H9 (cell line): ENCODE data around the gene CTNNA3. TPM values are rescaled to one million over a fixed set of nuclear protein-coding genes. Genes with fewer than 3 reads are reported as not detected.

ENCODE experiments used
- DNase-seq: peaks from one replicate; pipeline ENCODE4 v3.0.0-alpha.2; 2017
- H2AFZ ChIP-seq: one replicate; pipeline ENCODE4 v1.6.1; 2013; ENCODE audit warnings: mild to moderate bottlenecking, low read length, control low read depth, moderate library complexity
- H2AK5ac ChIP-seq: 2 replicates; pipeline ENCODE4 v1.6.1; 2013; ENCODE audit warnings: low read length, control low read depth, mixed read lengths; ENCODE audit not compliant: insufficient read length
- H2BK120ac ChIP-seq: one replicate; pipeline ENCODE4 v1.6.1; 2013; ENCODE audit warnings: low read depth, mild to moderate bottlenecking, low read length, control low read depth, inconsistent platforms; ENCODE audit not compliant: poor library complexity, severe bottlenecking
- H2BK12ac ChIP-seq: 2 replicates; pipeline ENCODE4 v1.6.1; 2013; ENCODE audit warnings: low read length, control low read depth, mixed read lengths, low read depth; ENCODE audit not compliant: insufficient read length
- H2BK15ac ChIP-seq: 2 replicates; pipeline ENCODE4 v1.6.1; 2013; ENCODE audit warnings: low read depth, low read length, control low read depth
- H2BK20ac ChIP-seq: one replicate; pipeline ENCODE4 v1.6.1; 2013; ENCODE audit warnings: low read depth, mild to moderate bottlenecking, low read length, control low read depth, inconsistent platforms; ENCODE audit not compliant: poor library complexity, severe bottlenecking
- H2BK5ac ChIP-seq: 2 replicates; pipeline ENCODE4 v1.6.1; 2013; ENCODE audit warnings: low read length, control low read depth, mixed read lengths; ENCODE audit not compliant: insufficient read length
- H3K14ac ChIP-seq: 2 replicates; pipeline ENCODE4 v1.6.1; 2013; ENCODE audit warnings: low read length, control low read depth; ENCODE audit not compliant: insufficient read depth
- H3K18ac ChIP-seq: 2 replicates; pipeline ENCODE4 v1.6.1; 2013; ENCODE audit warnings: low read depth, mild to moderate bottlenecking, mixed read lengths, low read length, control low read depth; ENCODE audit not compliant: insufficient read length
- H3K23ac ChIP-seq: 2 replicates; pipeline ENCODE4 v1.6.1; 2013; ENCODE audit warnings: low read length, control low read depth, mixed read lengths, low read depth; ENCODE audit not compliant: insufficient read length
- H3K23me2 ChIP-seq: 2 replicates; pipeline ENCODE4 v1.6.1; 2013; ENCODE audit warnings: low read depth, mild to moderate bottlenecking, mixed read lengths, low read length, control low read depth; ENCODE audit not compliant: insufficient read length, poor library complexity, severe bottlenecking
- H3K27ac ChIP-seq: 2 replicates; pipeline ENCODE4 v1.5.1; 2013; ENCODE audit warnings: low read length, control low read depth, mixed read lengths, low read depth; ENCODE audit not compliant: insufficient read length
- H3K27me3 ChIP-seq: 2 replicates; pipeline ENCODE4 v1.6.1; 2013; ENCODE audit warnings: low read length, control low read depth, inconsistent platforms; ENCODE audit not compliant: insufficient read depth
- H3K4ac ChIP-seq: 2 replicates; pipeline ENCODE4 v1.6.1; 2013; ENCODE audit warnings: low read depth, mild to moderate bottlenecking, control low read depth, inconsistent platforms, low read length, moderate library complexity
- H3K4me1 ChIP-seq: 2 replicates; pipeline ENCODE4 v1.6.1; 2013; ENCODE audit warnings: low read length, control low read depth, inconsistent platforms; ENCODE audit not compliant: insufficient read depth
- H3K4me2 ChIP-seq: 2 replicates; pipeline ENCODE4 v1.6.1; 2013; ENCODE audit warnings: low read length, control low read depth, mixed read lengths; ENCODE audit not compliant: insufficient read length, insufficient read depth
- H3K56ac ChIP-seq: 2 replicates; pipeline ENCODE4 v1.6.1; 2013; ENCODE audit warnings: low read depth, mild to moderate bottlenecking, mixed read lengths, low read length, control low read depth; ENCODE audit not compliant: insufficient read length
- H3K79me1 ChIP-seq: 2 replicates; pipeline ENCODE4 v1.6.1; 2013; ENCODE audit warnings: low read depth, mild to moderate bottlenecking, moderate library complexity, low read length, control low read depth, inconsistent platforms; ENCODE audit not compliant: insufficient read depth, poor library complexity, severe bottlenecking
- H3K79me2 ChIP-seq: 2 replicates; pipeline ENCODE4 v1.6.1; 2013; ENCODE audit warnings: low read length, control low read depth, inconsistent platforms; ENCODE audit not compliant: insufficient read depth
- H3K9ac ChIP-seq: 2 replicates; pipeline ENCODE4 v1.6.1; 2013; ENCODE audit warnings: low read length, control low read depth, mixed read lengths; ENCODE audit not compliant: insufficient read length; ENCODE audit errors: extremely low read depth
- H3K9me3 ChIP-seq: one replicate; pipeline ENCODE4 v1.6.1; 2013; ENCODE audit warnings: low read depth, low read length, inconsistent platforms; ENCODE audit not compliant: control insufficient read depth
- H3T11ph ChIP-seq: one replicate; pipeline ENCODE4 v1.6.1; 2013; ENCODE audit warnings: mild to moderate bottlenecking, low read length, control low read depth, inconsistent platforms
- H4K20me1 ChIP-seq: one replicate; pipeline ENCODE4 v1.6.1; 2013; ENCODE audit not compliant: control insufficient read depth, insufficient read length, insufficient read depth
- H4K5ac ChIP-seq: 2 replicates; pipeline ENCODE4 v1.6.1; 2013; ENCODE audit warnings: low read depth, mild to moderate bottlenecking, mixed read lengths, low read length, control low read depth; ENCODE audit not compliant: insufficient read length
- H4K8ac ChIP-seq: replicated peaks from 2 replicates; pipeline ENCODE4 v1.6.1; 2013; ENCODE audit warnings: low read length, control low read depth, mixed read lengths, low read depth; ENCODE audit not compliant: insufficient read length
- H4K91ac ChIP-seq: 2 replicates; pipeline ENCODE4 v1.6.1; 2013; ENCODE audit warnings: low read depth, mild to moderate bottlenecking, moderate library complexity, mixed read lengths, low read length, control low read depth; ENCODE audit not compliant: insufficient read length
- H3K27ac Mint-ChIP-seq, 3 experiments: 2 replicates in 2 of 3; 3 replicates in 1 of 3; pipeline ENCODE4 v1.8.0; 2020 to 2021; ENCODE audit warnings: mixed read lengths in 3 of 3, mild to moderate bottlenecking in 1 of 3, moderate library complexity in 1 of 3
- H3K27me3 Mint-ChIP-seq: 2 replicates; pipeline ENCODE4 v1.8.0; 2021; ENCODE audit warnings: low read depth, mild to moderate bottlenecking, moderate library complexity, mixed read lengths
- H3K36me3 Mint-ChIP-seq, 3 experiments: 2 replicates in 2 of 3; 3 replicates in 1 of 3; pipeline ENCODE4 v1.8.0; 2020 to 2021; ENCODE audit warnings: low read depth in 3 of 3, mixed read lengths in 3 of 3; ENCODE audit not compliant: insufficient read depth in 1 of 3
- H3K4me1 Mint-ChIP-seq, 2 experiments: 2 replicates each; pipeline ENCODE4 v1.8.0; 2020; ENCODE audit warnings: mixed read lengths in 2 of 2
- H3K4me3 Mint-ChIP-seq, 2 experiments: 2 replicates in 1 of 2; 3 replicates in 1 of 2; pipeline ENCODE4 v1.8.0; 2020 to 2021; ENCODE audit warnings: mild to moderate bottlenecking in 2 of 2, mixed read lengths in 2 of 2, moderate library complexity in 1 of 2
- H3K9me3 Mint-ChIP-seq, 2 experiments: 2 replicates in 1 of 2; 3 replicates in 1 of 2; pipeline ENCODE4 v1.8.0; 2020; ENCODE audit warnings: mild to moderate bottlenecking in 2 of 2, mixed read lengths in 2 of 2, moderate library complexity in 1 of 2
- CTCF ChIP-seq: fragments of 200-600 bp; sonication (generic); conservative IDR thresholded peaks from 3 replicates; pipeline ENCODE4 v1.8.0; 2021; ENCODE audit warnings: antibody characterized with exemption, mild to moderate bottlenecking
- WGBS: extraction: QIAGEN DNeasy Blood & Tissue Kit; methylation state at CpG from one replicate; pipeline ENCODE4 v1.1.7; 2013; ENCODE audit warnings: missing lambda C conversion rate, low lambda C conversion rate, mixed read lengths; ENCODE audit not compliant: insufficient read length; ENCODE audit errors: extremely low coverage; 5-methylcytosine and 5-hydroxymethylcytosine counted together
- total RNA-seq: library from RNA; stranded (reverse); gene quantifications from 2 replicates; pipeline ENCODE4 v1.2.1, GENCODE V29; 2021

The CTNNA3 gene
- total RNA-seq, 1 experiment from 2014 or later, result 3.3 TPM

- whole genome bisulfite sequencing, result no CpG with 5 or more reads among the region's 2 CpGs
- H3K18ac ChIP-seq, result no peak overlapping the region
- H3K23me2 ChIP-seq, result no peaks in the 10 kb centered on the region
Observed at GRCh38 chr10:66737241-66737640, 958.8 kb downstream of the CTNNA3 start.

More at GRCh38 chr10:66737241-66737640, 958.8 kb downstream of the CTNNA3 start:
- Histone ChIP-seq H2BK20ac (no peak overlapping the region), H3K14ac (no peak overlapping the region), H3K23ac (no peak overlapping the region), H3K4me1 (no peaks in the 10 kb centered on the region), H3K4me2 (no peak overlapping the region), H2BK120ac (no peak overlapping the region), H2BK15ac (no peak overlapping the region), H4K20me1 (no peaks in the 10 kb centered on the region), H4K91ac (no peak overlapping the region), H2AFZ (no peak overlapping the region), H3T11ph (no peak overlapping the region), H3K79me1 (no peaks in the 10 kb centered on the region), H3K56ac (no peak overlapping the region), H2BK5ac (no peak overlapping the region), H2AK5ac (no peak overlapping the region), H4K5ac (no peak overlapping the region), H2BK12ac (no peak overlapping the region), H3K27me3 (no peaks in the 10 kb centered on the region), H3K9ac (no peak overlapping the region), H3K27ac (no peak overlapping the region), H3K79me2 (no peaks in the 10 kb centered on the region), H3K9me3 (no peaks in the 10 kb centered on the region), H3K4ac (no peak overlapping the region), H4K8ac (no peak overlapping the region)
- no peak for DNase-seq
- H3K27me3 Mint-ChIP-seq, result no peaks in the 10 kb centered on the region
- TF ChIP-seq CTCF, result no peak
- no peak overlapping the region for H3K4me3 Mint-ChIP-seq
- H3K9me3 Mint-ChIP-seq, result peaks cover 4% of the 10 kb centered on the region in 2 experiments
- H3K4me1 Mint-ChIP-seq, result no peaks in the 10 kb centered on the region
- H3K36me3 Mint-ChIP-seq, result peaks cover 0 to 7% (median 2%) of the 10 kb centered on the region in 3 experiments; a peak in 4 of 7 replicates
- H3K27ac Mint-ChIP-seq, result no peak overlapping the region
